Naive thymus-derived CD4-positive, alpha-beta T cell (primary cell): ENCODE measurements around the gene PDE4D. TPM values are rescaled to one million over a fixed set of nuclear protein-coding genes. Genes with fewer than 3 reads are reported as not detected.

Experiments used
- ATAC-seq: fragments of 150-1000 bp; cut with Tn5 transposase; 2 replicates; pipeline ENCODE4 v1.10.0; 2021; ENCODE audit warnings: mild to moderate bottlenecking, moderate library complexity
- CTCF ChIA-PET: fragments of 350-600 bp; sonication (Branson Sonifier 250); formaldehyde crosslinking; loops from one replicate; lab custom pipeline; 2021; ENCODE audit warnings: antibody characterized with exemption; lab: Charles Lee
- POLR2A ChIA-PET: fragments of 350-600 bp; sonication (Branson Sonifier 250); formaldehyde crosslinking; loops from one replicate; lab custom pipeline; 2021; ENCODE audit warnings: antibody characterized with exemption, inconsistent platforms; lab: Charles Lee
- DNase-seq, 9 donors: peaks; one replicate each; pipeline versions ENCODE4 v3.0.0 to v3.0.0-alpha.2; 2020 to 2022; ENCODE audit warnings: mixed read lengths in 1 of 9
- H3K27ac ChIP-seq: one replicate; pipeline ENCODE4 v1.7.0; 2013; ENCODE audit warnings: mild to moderate bottlenecking, low read depth, low read length, moderate library complexity
- H3K27me3 ChIP-seq, 2 donors: one replicate each; pipeline ENCODE4 v1.7.0; 2013; ENCODE audit warnings: low read length in 2 of 2, mild to moderate bottlenecking in 2 of 2, moderate library complexity in 2 of 2; ENCODE audit not compliant: control insufficient read depth in 2 of 2, insufficient read depth in 2 of 2
- H3K36me3 ChIP-seq, 3 experiments: 1 replicate in 2 of 3; 2 replicates in 1 of 3; pipeline ENCODE4 v1.7.0; 2013; ENCODE audit warnings: low read length in 3 of 3, mild to moderate bottlenecking in 3 of 3, moderate library complexity in 1 of 3; ENCODE audit not compliant: insufficient read depth in 3 of 3, control insufficient read depth in 2 of 3
- H3K4me1 ChIP-seq, 2 donors: one replicate each; pipeline ENCODE4 v1.7.0; 2013; ENCODE audit warnings: low read length in 2 of 2, mild to moderate bottlenecking in 2 of 2, moderate library complexity in 1 of 2; ENCODE audit not compliant: control insufficient read depth in 2 of 2, insufficient read depth in 2 of 2
- H3K4me3 ChIP-seq: 2 replicates; pipeline ENCODE4 v1.7.0; 2013; ENCODE audit warnings: mild to moderate bottlenecking, low read length
- H3K9me3 ChIP-seq, 3 experiments: 1 replicate in 2 of 3; 2 replicates in 1 of 3; pipeline ENCODE4 v1.7.0; 2013; ENCODE audit warnings: low read length in 3 of 3; ENCODE audit not compliant: control insufficient read depth in 2 of 3
- H3K27ac Mint-ChIP-seq, 9 donors: one replicate each; pipeline ENCODE4 v1.8.0; 2020 to 2022; ENCODE audit warnings: mixed read lengths in 9 of 9, mild to moderate bottlenecking in 8 of 9, moderate library complexity in 5 of 9, inconsistent platforms in 2 of 9
- H3K27me3 Mint-ChIP-seq, 5 donors: one replicate each; pipeline ENCODE4 v1.8.0; 2021 to 2022; ENCODE audit warnings: mixed read lengths in 5 of 5, mild to moderate bottlenecking in 1 of 5
- H3K36me3 Mint-ChIP-seq, 5 donors: one replicate each; pipeline ENCODE4 v1.8.0; 2020 to 2022; ENCODE audit warnings: mixed read lengths in 5 of 5, mild to moderate bottlenecking in 3 of 5, inconsistent platforms in 1 of 5
- H3K4me1 Mint-ChIP-seq, 7 donors: one replicate each; pipeline ENCODE4 v1.8.0; 2020 to 2022; ENCODE audit warnings: mixed read lengths in 7 of 7, mild to moderate bottlenecking in 3 of 7, inconsistent platforms in 1 of 7
- H3K4me3 Mint-ChIP-seq, 10 donors: one replicate each; pipeline ENCODE4 v1.8.0; 2020 to 2022; ENCODE audit warnings: mild to moderate bottlenecking in 10 of 10, mixed read lengths in 10 of 10, moderate library complexity in 6 of 10, inconsistent platforms in 2 of 10
- H3K9me3 Mint-ChIP-seq, 11 donors: one replicate each; pipeline ENCODE4 v1.8.0; 2020 to 2022; ENCODE audit warnings: mixed read lengths in 11 of 11, mild to moderate bottlenecking in 4 of 11, inconsistent platforms in 1 of 11, moderate library complexity in 1 of 11
- intact Hi-C, 2 donors: fragments of 100-400 bp; cut with micrococcal nuclease; formaldehyde crosslinking; loops; one replicate each; pipeline ENCODE4 v1.15.1; 2023
- polyA plus RNA-seq, 2 donors: library from polyadenylated mRNA; unstranded; fragments of 300-500 nt; fragmentation: Illumina TruSeq; gene quantifications; one replicate each; pipeline ENCODE4 v1.2.3, GENCODE V29; 2021
- total RNA-seq, 6 experiments: library from RNA in 5 of 6; stranded (reverse) in 5 of 6; gene quantifications; 1 replicate in 5 of 6; 2 replicates in 1 of 6; pipeline ENCODE4 v1.2.3 and lab custom pipeline; 2021 to 2026

The PDE4D gene
- total and polyA plus RNA-seq, 7 experiments from 2014 or later = 4.9 to 102 (median 38.8) TPM

DNA sequence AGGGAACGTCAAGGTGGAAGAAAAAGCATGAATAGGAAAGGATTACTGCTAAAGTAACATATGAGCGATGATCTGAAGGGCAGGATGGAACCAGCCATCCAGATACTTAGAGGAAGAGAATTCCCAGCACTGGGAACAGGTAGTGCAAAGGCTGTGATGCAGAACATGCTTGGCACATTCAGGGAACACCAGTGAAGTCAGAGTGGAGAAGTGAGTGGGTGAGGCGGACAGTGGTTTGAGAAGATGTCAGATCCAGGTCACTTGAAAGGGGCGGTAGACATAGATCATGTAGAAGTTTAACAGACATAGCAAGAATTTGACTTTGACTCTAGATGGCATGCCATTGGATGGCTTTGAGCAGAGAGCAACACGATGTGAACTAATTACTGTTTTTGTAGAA is 374.2 kb downstream of the PDE4D start:
- POLR2A ChIA-PET = no interaction called here
- no peak for ATAC-seq
- peaks cover 0 to 6% (median 0%) of the 10 kb centered on the region in 11 donors for H3K9me3 Mint-ChIP-seq

DNA sequence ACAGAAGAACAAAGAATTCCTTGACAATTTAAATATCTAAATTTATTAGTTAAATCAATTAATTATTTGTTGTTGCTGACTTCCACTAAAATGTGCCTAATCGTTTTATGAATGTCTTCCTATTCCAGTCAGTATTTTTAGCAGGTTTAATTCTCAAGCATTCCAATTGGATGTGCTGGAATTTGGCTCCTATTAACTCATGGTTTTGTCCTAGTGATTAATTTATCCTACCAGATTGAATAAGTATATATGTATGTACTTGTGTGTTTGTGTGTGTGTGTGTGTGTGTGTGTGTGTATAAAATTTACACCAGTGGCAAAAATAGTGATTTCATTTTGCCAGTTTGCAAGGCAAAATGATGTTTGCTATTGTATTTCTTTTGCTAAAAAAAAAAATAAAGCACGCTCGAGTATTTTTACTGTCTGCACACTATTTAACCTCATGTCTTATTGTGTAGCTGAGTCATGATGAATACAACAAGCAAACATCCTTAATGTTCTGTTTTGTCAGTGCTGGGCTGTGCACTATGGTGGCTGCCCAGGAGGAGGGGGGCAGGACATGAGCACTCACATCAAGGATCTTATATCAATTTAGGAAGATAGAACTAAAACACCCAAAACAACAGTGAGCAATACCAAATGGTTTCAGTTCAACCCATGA is 375.5 kb downstream of the PDE4D start:
- Mint-ChIP-seq H3K4me1 (no peaks in the 10 kb centered on the region), H3K4me3 (no peak overlapping the region), H3K9me3 (no peaks in the 10 kb centered on the region), H3K27me3 (peaks cover 0 to 2% (median 0%) of the 10 kb centered on the region in 5 donors), H3K36me3 (no peaks in the 10 kb centered on the region), H3K27ac (no peak overlapping the region)
- no peaks in the 10 kb centered on the region for H3K9me3 ChIP-seq
- DNase-seq = no peak
- no peaks in the 10 kb centered on the region for H3K27me3 ChIP-seq
- H3K4me1 ChIP-seq = no peaks in the 10 kb centered on the region
- ChIA-PET CTCF (no interaction called here), POLR2A (no interaction called here)
- H3K27ac ChIP-seq = no peak overlapping the region
- no peak overlapping the region for H3K4me3 ChIP-seq
- H3K36me3 ChIP-seq = no peaks in the 10 kb centered on the region
- intact Hi-C loops = no loop called here
- ATAC-seq = no peak

More for the DNA sequence above, 374.2 kb downstream of the PDE4D start:
- no peaks in the 10 kb centered on the region for H3K36me3 ChIP-seq
- Mint-ChIP-seq H3K27me3 (peaks cover 0 to 2% (median 0%) of the 10 kb centered on the region in 5 donors), H3K27ac (no peak overlapping the region), H3K4me3 (no peak overlapping the region), H3K4me1 (no peaks in the 10 kb centered on the region), H3K36me3 (no peaks in the 10 kb centered on the region)
- intact Hi-C loops = no loop called here
- no peak for DNase-seq
- CTCF ChIA-PET = no interaction called here
- no peaks in the 10 kb centered on the region for H3K27me3 ChIP-seq
- no peak overlapping the region for H3K4me3 ChIP-seq
- no peaks in the 10 kb centered on the region for H3K4me1 ChIP-seq
- no peak overlapping the region for H3K27ac ChIP-seq
- no peaks in the 10 kb centered on the region for H3K9me3 ChIP-seq

GRCh38 chr5:59516161-59516560 is 377.4 kb downstream of the PDE4D start:
- H3K9me3 ChIP-seq = no peaks in the 10 kb centered on the region
- DNase-seq (no peak), ATAC-seq (no peak)
- Mint-ChIP-seq H3K27me3 (peaks cover 0 to 6% (median 0%) of the 10 kb centered on the region in 5 donors), H3K27ac (no peak overlapping the region), H3K36me3 (no peaks in the 10 kb centered on the region), H3K4me3 (no peak overlapping the region), H3K4me1 (no peaks in the 10 kb centered on the region), H3K9me3 (no peaks in the 10 kb centered on the region)
- ChIA-PET POLR2A (no interaction called here), CTCF (no interaction called here)
- H3K4me3 ChIP-seq = no peak overlapping the region
- no peaks in the 10 kb centered on the region for H3K36me3 ChIP-seq
- intact Hi-C loops = no loop called here
- no peak overlapping the region for H3K27ac ChIP-seq
- H3K4me1 ChIP-seq = no peaks in the 10 kb centered on the region
- H3K27me3 ChIP-seq = no peaks in the 10 kb centered on the region

GRCh38 chr5:59506285-59506877 is 387.1 kb downstream of the PDE4D start:
- intact Hi-C loops = loop anchor here (1.0 to 5.0 kb wide), 4 partner anchors 166 to 294 kb away; no protein-coding TSS in a partner anchor

DNA sequence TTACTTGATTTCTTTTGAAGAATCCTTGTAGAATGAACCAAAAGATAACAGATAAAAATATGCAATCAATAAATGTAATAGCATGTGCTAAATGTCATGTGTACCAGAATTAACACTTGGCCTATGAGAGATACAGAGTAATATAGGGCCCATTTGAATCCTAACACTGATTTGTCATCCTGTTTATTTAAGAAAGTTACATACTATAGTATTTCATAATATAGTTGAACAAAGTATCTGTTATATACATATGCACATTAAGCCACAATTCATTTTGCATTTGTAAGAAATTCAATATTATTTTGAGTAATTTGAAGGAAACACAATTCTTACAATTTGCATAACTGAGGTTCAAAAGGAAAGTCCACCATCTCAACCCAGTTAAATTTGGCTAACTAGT is 389.5 kb downstream of the PDE4D start:
- peaks cover 0 to 1% (median 0%) of the 10 kb centered on the region in 11 donors for H3K9me3 Mint-ChIP-seq
- POLR2A ChIA-PET = no interaction called here
- Histone ChIP-seq H3K9me3 (no peaks in the 10 kb centered on the region), H3K4me1 (no peaks in the 10 kb centered on the region), H3K27me3 (peaks cover 0 to 2% of the 10 kb centered on the region in 2 donors), H3K4me3 (no peak overlapping the region), H3K27ac (no peak overlapping the region), H3K36me3 (no peaks in the 10 kb centered on the region)
- H3K4me1 Mint-ChIP-seq = no peaks in the 10 kb centered on the region
- CTCF ChIA-PET = no interaction called here
- intact Hi-C loops = no loop called here
- no peak for DNase-seq
- H3K27me3 Mint-ChIP-seq = peaks cover 0 to 20% (median 0%) of the 10 kb centered on the region in 5 donors
- no peak overlapping the region for H3K4me3 Mint-ChIP-seq
- H3K36me3 Mint-ChIP-seq = no peaks in the 10 kb centered on the region
- H3K27ac Mint-ChIP-seq = no peak overlapping the region
- ATAC-seq = no peak

More at GRCh38 chr5:59506285-59506877, 387.1 kb downstream of the PDE4D start:
- peaks cover 0 to 12% (median 4%) of the 10 kb centered on the region in 5 donors for H3K27me3 Mint-ChIP-seq
- DNase-seq = no peak
- H3K4me3 Mint-ChIP-seq = no peak overlapping the region
- no peak overlapping the region for H3K4me3 ChIP-seq
- POLR2A ChIA-PET = interaction anchor here (0.6 kb wide), 1 partner anchor 938 kb away, joined by 4 read pairs; no protein-coding TSS in a partner anchor
- H3K27ac Mint-ChIP-seq = no peak overlapping the region
- no peaks in the 10 kb centered on the region for H3K36me3 Mint-ChIP-seq
- H3K4me1 ChIP-seq = no peaks in the 10 kb centered on the region
- no peaks in the 10 kb centered on the region for H3K4me1 Mint-ChIP-seq
- CTCF ChIA-PET = interaction anchor here (0.6 to 1.0 kb wide), 4 partner anchors 169 to 316 kb away, joined by 3 to 4 read pairs (median 3); no protein-coding TSS in a partner anchor
- H3K9me3 Mint-ChIP-seq = no peaks in the 10 kb centered on the region
- ATAC-seq = no peak
- peaks cover 0 to 2% of the 10 kb centered on the region in 2 donors for H3K27me3 ChIP-seq
- no peaks in the 10 kb centered on the region for H3K36me3 ChIP-seq
- H3K27ac ChIP-seq = no peak overlapping the region
- H3K9me3 ChIP-seq = no peaks in the 10 kb centered on the region

GRCh38 chr5:59503220-59503619 is 390.3 kb downstream of the PDE4D start:
- H3K27me3 ChIP-seq = peaks cover 0 to 2% of the 10 kb centered on the region in 2 donors
- no peaks in the 10 kb centered on the region for H3K36me3 ChIP-seq
- no peaks in the 10 kb centered on the region for H3K4me1 ChIP-seq
- Mint-ChIP-seq H3K27ac (no peak overlapping the region), H3K27me3 (peaks cover 0 to 23% (median 0%) of the 10 kb centered on the region in 5 donors), H3K9me3 (peaks cover 0 to 1% (median 0%) of the 10 kb centered on the region in 11 donors), H3K4me1 (no peaks in the 10 kb centered on the region), H3K36me3 (no peaks in the 10 kb centered on the region), H3K4me3 (no peak overlapping the region)
- DNase-seq (no peak), ATAC-seq (no peak)
- no peak overlapping the region for H3K4me3 ChIP-seq
- H3K27ac ChIP-seq = no peak overlapping the region
- ChIA-PET CTCF (interaction anchor here (0.7 kb wide), 1 partner anchor 26 kb away, joined by 3 read pairs; no protein-coding TSS in a partner anchor), POLR2A (no interaction called here)
- intact Hi-C loops = no loop called here
- H3K9me3 ChIP-seq = no peaks in the 10 kb centered on the region
